NCI-H128 (cell line): ENCODE results near the gene DNAJC11.

Experiments used
- DNase-seq: peaks from one replicate; lab custom pipeline; 2025; ENCODE audit not compliant: unreplicated experiment; lab: John Stamatoyannopoulos, UW

The DNAJC11 gene

DNA sequence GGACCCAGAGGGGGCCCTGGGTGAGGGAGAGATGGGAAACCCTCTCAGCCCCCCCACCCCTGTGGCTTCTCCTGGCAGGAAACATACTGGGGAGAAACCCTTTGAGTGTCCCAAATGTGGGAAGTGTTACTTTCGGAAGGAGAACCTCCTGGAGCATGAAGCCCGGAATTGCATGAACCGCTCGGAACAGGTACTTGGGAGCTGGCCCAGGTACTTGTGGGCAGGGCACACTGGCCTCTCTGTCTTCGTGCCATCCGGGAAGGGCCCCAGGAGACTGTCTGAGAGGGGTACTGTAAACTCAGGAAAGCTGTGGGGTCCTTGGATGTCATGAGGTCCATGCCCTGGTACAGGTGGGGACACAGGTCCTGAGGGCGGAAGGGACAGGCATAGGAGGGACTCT is 115.8 kb downstream of the DNAJC11 start:
- no peak for DNase-seq

DNA sequence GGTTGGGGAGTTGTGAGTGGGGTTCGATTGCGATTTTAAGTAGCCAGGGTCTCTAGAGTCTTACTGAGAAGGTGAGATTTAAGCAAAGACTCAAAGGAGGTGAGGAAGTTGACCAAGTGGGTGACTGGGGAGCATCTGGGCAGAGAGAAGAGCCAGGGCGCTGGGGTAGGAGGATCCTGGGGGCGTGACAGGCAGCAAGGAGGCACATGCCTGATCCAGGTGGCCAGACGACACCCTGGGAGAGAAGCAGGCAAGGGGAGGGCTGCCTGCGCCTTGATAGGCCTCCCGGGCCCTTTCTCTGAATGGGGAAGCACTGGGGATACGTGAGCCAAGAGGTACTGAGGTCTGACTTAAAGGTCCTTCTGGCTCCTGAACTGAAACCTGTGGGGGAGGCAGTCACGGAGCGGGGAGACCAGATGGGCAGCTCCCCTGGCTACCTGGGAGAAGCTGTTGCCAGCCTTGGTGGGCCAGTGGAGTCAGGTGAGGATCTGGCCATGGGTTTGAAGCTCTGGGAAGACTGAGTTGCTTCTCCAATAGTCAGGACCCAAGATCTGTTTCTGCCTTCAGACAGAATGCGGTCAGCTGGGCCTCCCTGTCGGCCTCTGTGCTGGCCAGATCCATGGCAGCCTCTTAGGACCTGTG is 116.4 kb downstream of the DNAJC11 start:
- DNase-seq, result no peak
